Pancreas (tissue), 10 donors: Measurements from ENCODE around the gene LAS1L. TPM values are rescaled to one million over a fixed set of nuclear protein-coding genes. Genes with fewer than 3 reads are reported as not detected.
"Not testable (repeated sequence)": the region's sequence is repeated elsewhere in the genome, so short reads cannot be mapped to it uniquely, and the experiment has no call there.

Experiments
- ATAC-seq, 4 donors: fragments of 200-7000 bp; cut with Tn5 transposase; one replicate each; pipeline versions ENCODE4 v1.8.0 to v1.9.1; 2020; ENCODE audit warnings: mild to moderate bottlenecking in 4 of 4, moderate library complexity in 4 of 4
- DNase-seq, 6 donors: peaks; one replicate each; pipeline ENCODE4 v3.0.0-alpha.2; 2020
- FAIRE-seq: peaks from 2 replicates; lab custom pipeline; 2012; peaks lifted over from hg19 to GRCh38; lab: Jason Lieb, UNC
- H3K27ac ChIP-seq, 4 donors: fragments of 200-600 bp; sonication (generic); 1 replicate in 3 of 4; 2 replicates in 1 of 4; pipeline versions ENCODE4 v1.5.0 to v1.8.0; 2020
- H3K27me3 ChIP-seq, 4 donors: fragments of 200-600 bp; one replicate each; pipeline ENCODE4 v1.8.0; 2021
- H3K36me3 ChIP-seq, 3 donors: fragments of 200-600 bp; sonication (generic) in 1 of 3; one replicate each; pipeline versions ENCODE4 v1.5.0 to v1.8.0; 2020 to 2021
- H3K4me1 ChIP-seq, 3 donors: fragments of 200-600 bp; one replicate each; pipeline ENCODE4 v1.8.0; 2021
- H3K4me3 ChIP-seq, 4 donors: fragments of 200-600 bp; sonication (generic) in 2 of 4; one replicate each; pipeline versions ENCODE4 v1.5.0 to v1.8.0; 2020 to 2021
- H3K9me3 ChIP-seq, 4 donors: fragments of 200-600 bp; one replicate each; pipeline ENCODE4 v1.8.0; 2021
- WGBS, 2 donors: extraction: QIAGEN DNeasy Blood & Tissue Kit; methylation state at CpG; one replicate each; pipeline ENCODE4 v1.1.7; 2013; 5-methylcytosine and 5-hydroxymethylcytosine counted together
- intact Hi-C, 3 donors: fragments of 100-400 bp; cut with DNase I; formaldehyde crosslinking; loops; one replicate each; pipeline versions ENCODE4 v1.11.1 to v1.14.2; 2022
- polyA plus RNA-seq, 2 donors: library from polyadenylated mRNA; stranded (reverse); fragments of 200-250 nt; gene quantifications; one replicate each; pipeline ENCODE4 v1.2.3, GENCODE V29; 2013
- total RNA-seq, 6 donors: library from RNA; stranded (reverse); fragmentation: NEBNext Ultra II Directional in 4 of 6; extraction: Animal tissue kit (Norgen Biotek cat#: 25700) in 4 of 6; gene quantifications; one replicate each; pipeline versions ENCODE4 v1.2.1 to v1.2.4, GENCODE V29; 2021 to 2023
- TF ChIP-seq, protein P1 (sequence below), 4 donors: fragments of 200-600 bp; sonication (generic) in 3 of 4; IDR thresholded peaks; one replicate each; pipeline versions ENCODE4 v1.5.0 to v1.8.0; 2021; ENCODE audit warnings: antibody characterized with exemption in 4 of 4
- donor health status: healthy with polysubstance abuse.
- donor health status: DM: no; HTN: no; CAD: no; lungs with moderate emphysema.
- donor health status: DM: no; HTN: no; CAD: no.
- donor health status: control.
- donor health status: control.
- donor health status: Bipolar disorder and iron deficiency.
- donor health status: DM: yes; HTN: yes; CAD: no.
- donor health status: DM: no; HTN: no; CAD: no.
- donor health status: DM: no; HTN: no; CAD: no.
- donor health status: DM: yes; HTN: yes; CAD: no.

Gene LAS1L
- total and polyA plus RNA-seq, 8 donors, result 10.5 to 26.9 (median 14.4) TPM

DNA sequence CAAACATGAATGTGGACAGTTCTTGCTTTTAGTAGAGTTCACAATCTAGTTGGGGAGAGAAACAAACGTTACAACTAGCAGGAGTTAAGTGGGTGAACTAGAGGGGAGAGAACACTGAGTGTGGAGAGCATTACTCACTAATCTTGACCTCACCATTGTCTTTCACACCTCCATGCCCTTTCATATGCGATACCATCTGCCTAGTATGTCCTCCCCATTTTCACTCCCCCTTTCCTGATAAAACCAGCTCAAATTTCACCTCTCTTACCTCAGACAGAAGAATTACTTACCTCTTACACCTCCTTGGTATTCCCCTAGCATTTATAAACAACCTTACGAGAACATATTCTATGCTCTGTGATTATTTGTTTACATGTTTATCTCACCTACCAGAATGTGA lies 53.6 kb downstream of the LAS1L start:
- H3K4me1 ChIP-seq, result no peaks in the 10 kb centered on the region
- H3K36me3 ChIP-seq, result no peaks in the 10 kb centered on the region
- no peak for FAIRE-seq
- WGBS, 2 donors, result 46 to 48% methylated on average over 3 of the region's 3 CpGs
- H3K27ac ChIP-seq, result no peak overlapping the region
- no peak overlapping the region for H3K4me3 ChIP-seq
- TF ChIP-seq, protein P1, sequence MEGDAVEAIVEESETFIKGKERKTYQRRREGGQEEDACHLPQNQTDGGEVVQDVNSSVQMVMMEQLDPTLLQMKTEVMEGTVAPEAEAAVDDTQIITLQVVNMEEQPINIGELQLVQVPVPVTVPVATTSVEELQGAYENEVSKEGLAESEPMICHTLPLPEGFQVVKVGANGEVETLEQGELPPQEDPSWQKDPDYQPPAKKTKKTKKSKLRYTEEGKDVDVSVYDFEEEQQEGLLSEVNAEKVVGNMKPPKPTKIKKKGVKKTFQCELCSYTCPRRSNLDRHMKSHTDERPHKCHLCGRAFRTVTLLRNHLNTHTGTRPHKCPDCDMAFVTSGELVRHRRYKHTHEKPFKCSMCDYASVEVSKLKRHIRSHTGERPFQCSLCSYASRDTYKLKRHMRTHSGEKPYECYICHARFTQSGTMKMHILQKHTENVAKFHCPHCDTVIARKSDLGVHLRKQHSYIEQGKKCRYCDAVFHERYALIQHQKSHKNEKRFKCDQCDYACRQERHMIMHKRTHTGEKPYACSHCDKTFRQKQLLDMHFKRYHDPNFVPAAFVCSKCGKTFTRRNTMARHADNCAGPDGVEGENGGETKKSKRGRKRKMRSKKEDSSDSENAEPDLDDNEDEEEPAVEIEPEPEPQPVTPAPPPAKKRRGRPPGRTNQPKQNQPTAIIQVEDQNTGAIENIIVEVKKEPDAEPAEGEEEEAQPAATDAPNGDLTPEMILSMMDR (IDR thresholded peaks at IDR 0.05), result no peak
- no peak for DNase-seq
- ATAC-seq, result no peak
- intact Hi-C loops, result no loop called here
- no peaks in the 10 kb centered on the region for H3K9me3 ChIP-seq
- H3K27me3 ChIP-seq, result no peaks in the 10 kb centered on the region

DNA sequence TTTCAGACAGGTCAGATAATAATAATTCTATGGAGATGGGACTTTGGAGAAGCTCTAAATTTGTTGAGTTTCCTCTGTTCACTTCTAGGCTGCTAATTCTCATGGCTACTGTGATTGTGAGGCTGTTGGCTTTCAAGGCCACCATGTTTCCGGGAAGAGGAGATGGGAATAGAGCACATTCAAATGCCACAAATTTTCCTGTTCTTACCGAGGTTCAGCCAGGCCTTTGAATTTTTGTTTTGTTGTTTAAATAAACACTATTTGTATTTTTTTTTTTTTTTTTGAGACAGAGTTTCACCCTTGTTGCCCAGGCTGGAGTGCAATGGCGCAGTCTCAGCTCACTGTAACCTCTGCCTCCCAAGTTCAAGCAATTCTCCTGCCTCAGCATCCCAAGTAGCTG lies 55.5 kb downstream of the LAS1L start:
- ATAC-seq, H3K4me1 ChIP-seq, intact Hi-C loops, DNase-seq, H3K9me3 ChIP-seq, H3K27me3 ChIP-seq, H3K36me3 ChIP-seq, H3K27ac ChIP-seq, H3K4me3 ChIP-seq, FAIRE-seq: not testable (repeated sequence)
- WGBS, 2 donors, result 57 to 78% methylated on average over 3 of the region's 3 CpGs

- no peaks in the 10 kb centered on the region for H3K36me3 ChIP-seq
- DNase-seq, result no peak
- no peak overlapping the region for H3K4me3 ChIP-seq
- no peaks in the 10 kb centered on the region for H3K9me3 ChIP-seq
- TF ChIP-seq, protein P1 (IDR thresholded peaks at IDR 0.05), result no peak
- no peak overlapping the region for H3K27ac ChIP-seq
- no peaks in the 10 kb centered on the region for H3K4me1 ChIP-seq
- FAIRE-seq, result no peak
- WGBS, 2 donors, result 62 to 68% methylated on average over 2 of the region's 2 CpGs
- no peak for ATAC-seq
- intact Hi-C loops, result no loop called here
- no peaks in the 10 kb centered on the region for H3K27me3 ChIP-seq
Observed at GRCh38 chrX:65476564-65476963, 58.0 kb downstream of the LAS1L start.

GRCh38 chrX:65463550-65463949 lies 71.0 kb downstream of the LAS1L start:
- no peaks in the 10 kb centered on the region for H3K4me1 ChIP-seq
- intact Hi-C loops, result no loop called here
- H3K27ac ChIP-seq, result no peak overlapping the region
- DNase-seq (no peak), FAIRE-seq (no peak), ATAC-seq (no peak)
- WGBS, 2 donors, result 10 to 20% methylated on average over 4 of the region's 4 CpGs
- TF ChIP-seq, protein P1 (IDR thresholded peaks at IDR 0.05), result no peak
- H3K27me3 ChIP-seq, result no peaks in the 10 kb centered on the region
- H3K4me3 ChIP-seq, result no peak overlapping the region
- no peaks in the 10 kb centered on the region for H3K9me3 ChIP-seq
- H3K36me3 ChIP-seq, result no peaks in the 10 kb centered on the region

Other genes with a start within 250 kb of the LAS1L start
- 10 to 100 TPM; 12.4 to 99.1 (median 25.9) TPM for gene MSN, start 132.9 kb upstream of the LAS1L start, total RNA-seq
- gene MSN, start 132.9 kb upstream of the LAS1L start, polyA plus RNA-seq, result 10 to 100 TPM; 18.7 to 22.6 TPM